Bronchial smooth muscle cell (primary cell): ENCODE measurements around the gene DCP2. TPM values are rescaled to one million over a fixed set of nuclear protein-coding genes. Genes with fewer than 3 reads are reported as not detected.

Source experiments
- total RNA-seq: library from RNA; depleted of rRNA; stranded (reverse); fragments of >200 nt; gene quantifications from 2 replicates; pipeline ENCODE4 v1.2.1, GENCODE V29; 2014

The DCP2 gene
- 12.1 and 13.2 TPM in 2 replicates for total RNA-seq

GRCh38 chr5:112976432-112977309 is at the start of gene DCP2:
DCP2 (plus strand) TSS chr5:112976798; CDS start chr5:112976934, 136 bp downstream.

Other genes with a start within 250 kb of the DCP2 start
- gene APC, start 238.9 kb upstream of the DCP2 start, total RNA-seq, result 46.6 and 53.7 TPM in 2 replicates
- 40.7 and 43.6 TPM in 2 replicates for gene SRP19, start 115.5 kb upstream of the DCP2 start, total RNA-seq
- 46.5 and 65.1 TPM in 2 replicates for gene REEP5, start 54.6 kb upstream of the DCP2 start, total RNA-seq